ENCODE measurements around the gene SMYD3.

The SMYD3 gene

GRCh38 chr1:246170574-246171261, 336.4 kb downstream of the SMYD3 start:
- DNase-seq (ENCODE audit: low spot score): peak; percentile 79

- DNase-seq (ENCODE audit: low spot score): no peak
These were observed 337.6 kb downstream of the SMYD3 start for GRCh38 chr1:246169486-246169885.

- DNase-seq (ENCODE audit: low spot score): peak; percentile 82
These were observed 338.1 kb downstream of the SMYD3 start for GRCh38 chr1:246169019-246169418.

GRCh38 chr1:246166841-246167240, 340.2 kb downstream of the SMYD3 start:
- DNase-seq (ENCODE audit: low spot score): no peak

- peak; percentile 41 for DNase-seq (ENCODE audit: low spot score)
These were observed 341.0 kb downstream of the SMYD3 start for GRCh38 chr1:246165826-246166709.

- DNase-seq (ENCODE audit: low spot score): no peak
These were observed 342.3 kb downstream of the SMYD3 start for GRCh38 chr1:246164764-246165163.

- no peak for DNase-seq (ENCODE audit: low spot score)
These were observed 344.5 kb downstream of the SMYD3 start for GRCh38 chr1:246162560-246162959.

GRCh38 chr1:246161626-246162025, 345.5 kb downstream of the SMYD3 start:
- DNase-seq (ENCODE audit: low spot score): no peak

GRCh38 chr1:246160905-246161304, 346.2 kb downstream of the SMYD3 start:
- DNase-seq (ENCODE audit: low spot score): no peak

- no peak for DNase-seq (ENCODE audit: low spot score)
These were observed 346.7 kb downstream of the SMYD3 start for GRCh38 chr1:246160374-246160773.

- DNase-seq (ENCODE audit: low spot score): no peak
These were observed 347.5 kb downstream of the SMYD3 start for GRCh38 chr1:246159279-246160227.

GRCh38 chr1:246158131-246158530, 348.9 kb downstream of the SMYD3 start:
- DNase-seq (ENCODE audit: low spot score): no peak

GRCh38 chr1:246157516-246157915, 349.6 kb downstream of the SMYD3 start:
- DNase-seq (ENCODE audit: low spot score): no peak

GRCh38 chr1:246156847-246157246, 350.2 kb downstream of the SMYD3 start:
- DNase-seq (ENCODE audit: low spot score): no peak

- DNase-seq (ENCODE audit: low spot score): no peak
These were observed 351.2 kb downstream of the SMYD3 start for GRCh38 chr1:246155923-246156322.

- DNase-seq (ENCODE audit: low spot score): no peak
These were observed 353.3 kb downstream of the SMYD3 start for GRCh38 chr1:246153796-246154212.

GRCh38 chr1:246152986-246153431, 354.1 kb downstream of the SMYD3 start:
- DNase-seq (ENCODE audit: low spot score): no peak

- DNase-seq (ENCODE audit: low spot score): no peak
These were observed 355.2 kb downstream of the SMYD3 start for GRCh38 chr1:246151796-246152434.

- no peak for DNase-seq (ENCODE audit: low spot score)
These were observed 357.5 kb downstream of the SMYD3 start for GRCh38 chr1:246149543-246149942.

- no peak for DNase-seq (ENCODE audit: low spot score)
These were observed 359.3 kb downstream of the SMYD3 start for GRCh38 chr1:246147524-246148461.
